ENCODE results near the gene ARHGEF4. TPM values are rescaled to one million over a fixed set of nuclear protein-coding genes. Genes with fewer than 3 reads are reported as not detected.

The ARHGEF4 gene
- total RNA-seq, 1 experiment from 2014 or later = 21.8 TPM

DNA sequence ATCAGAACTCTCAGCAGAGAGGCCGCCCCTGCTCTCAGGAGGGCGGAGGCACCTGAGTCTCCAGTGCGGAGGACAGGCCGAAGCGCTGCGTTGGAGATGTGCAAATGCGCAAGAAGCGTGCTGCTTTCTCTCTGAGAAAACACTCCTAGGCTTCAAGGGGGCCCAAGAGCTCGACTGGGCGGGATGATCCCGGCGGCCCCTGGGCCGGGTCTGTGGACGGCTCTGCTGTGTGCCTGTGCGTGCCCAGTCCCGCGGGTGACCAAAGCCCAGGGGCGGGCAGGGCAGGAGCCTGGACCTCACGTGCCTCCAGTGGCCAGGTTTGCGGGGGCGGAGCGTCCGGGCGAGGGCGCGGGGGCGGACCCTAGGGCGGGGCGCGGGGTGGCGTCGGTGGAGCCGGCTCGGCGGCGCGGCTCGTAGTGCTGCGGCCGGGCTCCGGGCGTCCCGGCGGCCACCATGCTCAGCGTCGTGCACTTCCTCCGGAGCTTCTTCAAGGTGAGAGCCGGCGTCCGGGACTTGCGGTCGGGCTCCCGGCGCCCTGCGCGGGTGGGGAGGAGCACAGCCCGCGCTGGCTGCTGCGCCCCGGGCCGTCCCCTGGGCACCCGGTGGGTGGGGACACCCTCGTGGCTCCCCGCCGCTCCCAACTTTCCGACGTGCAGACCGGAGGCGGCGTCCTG, at the start of gene ARHGEF4 (continued):
- TF ChIP-seq ATF1 (CRISPR knock-in tag; IDR thresholded peaks at IDR 0.05) (no peak), ZNF263 (CRISPR knock-in tag; IDR thresholded peaks at IDR 0.05; ENCODE audit: low read depth) (no peak), ZBTB21 (CRISPR knock-in tag; IDR thresholded peaks at IDR 0.05; ENCODE audit: borderline replicate concordance) (peak; percentile 25; the same call in 1 of the 2 replicates), IRF2 (CRISPR knock-in tag; IDR thresholded peaks at IDR 0.05; ENCODE audit: borderline replicate concordance, low read depth) (no peak), ESRRA (CRISPR knock-in tag; IDR thresholded peaks at IDR 0.05; ENCODE audit: borderline replicate concordance) (0 out of 2 replicates have a peak, but pooled peaks have one; percentile 25), FOXP1 (CRISPR knock-in tag; IDR thresholded peaks at IDR 0.05; ENCODE audit: borderline replicate concordance) (peak; percentile 56; the same call in 1 of the 2 replicates), ZNF671 (CRISPR knock-in tag; IDR thresholded peaks at IDR 0.05) (no peak), TP53 (CRISPR knock-in tag; IDR thresholded peaks at IDR 0.05) (peak; percentile 51; the same call in 1 of the 2 replicates)

DNA sequence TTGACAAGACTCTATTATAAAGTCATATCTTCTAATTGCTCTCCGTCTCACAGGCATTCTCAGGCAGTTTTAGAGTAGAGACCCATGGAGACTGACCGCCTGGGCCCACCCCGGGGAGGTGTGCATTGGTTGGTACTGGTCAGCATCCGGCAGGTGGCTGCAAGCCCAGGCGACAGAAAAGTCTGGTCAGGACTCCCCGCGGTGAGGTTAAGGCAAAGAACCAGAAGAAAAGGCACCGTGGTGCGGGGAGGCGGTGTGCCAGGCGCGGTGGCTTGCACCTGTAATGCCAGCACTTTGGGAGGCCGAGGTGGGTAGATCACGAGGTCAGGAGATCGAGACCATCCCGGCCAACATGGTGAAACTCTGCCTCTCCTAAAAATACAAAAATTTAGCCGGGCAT, 48.9 kb upstream of the ARHGEF4 start:
- DNase-seq (ENCODE audit: low spot score) = no peak
- no peak overlapping the region for H3K4me3 Mint-ChIP-seq
- no peaks in the 10 kb centered on the region for H3K36me3 Mint-ChIP-seq
- H3K4me1 Mint-ChIP-seq = no peaks in the 10 kb centered on the region
- H3K27ac Mint-ChIP-seq = no peak overlapping the region
- ChIA-PET POLR2A (no interaction called here), CTCF (no interaction called here)
- no peak for ATAC-seq
- no peaks in the 10 kb centered on the region; the same call in 1 of the 2 replicates for H3K27me3 Mint-ChIP-seq (ENCODE audit: low read depth)
- TF ChIP-seq, protein P1, sequence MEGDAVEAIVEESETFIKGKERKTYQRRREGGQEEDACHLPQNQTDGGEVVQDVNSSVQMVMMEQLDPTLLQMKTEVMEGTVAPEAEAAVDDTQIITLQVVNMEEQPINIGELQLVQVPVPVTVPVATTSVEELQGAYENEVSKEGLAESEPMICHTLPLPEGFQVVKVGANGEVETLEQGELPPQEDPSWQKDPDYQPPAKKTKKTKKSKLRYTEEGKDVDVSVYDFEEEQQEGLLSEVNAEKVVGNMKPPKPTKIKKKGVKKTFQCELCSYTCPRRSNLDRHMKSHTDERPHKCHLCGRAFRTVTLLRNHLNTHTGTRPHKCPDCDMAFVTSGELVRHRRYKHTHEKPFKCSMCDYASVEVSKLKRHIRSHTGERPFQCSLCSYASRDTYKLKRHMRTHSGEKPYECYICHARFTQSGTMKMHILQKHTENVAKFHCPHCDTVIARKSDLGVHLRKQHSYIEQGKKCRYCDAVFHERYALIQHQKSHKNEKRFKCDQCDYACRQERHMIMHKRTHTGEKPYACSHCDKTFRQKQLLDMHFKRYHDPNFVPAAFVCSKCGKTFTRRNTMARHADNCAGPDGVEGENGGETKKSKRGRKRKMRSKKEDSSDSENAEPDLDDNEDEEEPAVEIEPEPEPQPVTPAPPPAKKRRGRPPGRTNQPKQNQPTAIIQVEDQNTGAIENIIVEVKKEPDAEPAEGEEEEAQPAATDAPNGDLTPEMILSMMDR (IDR thresholded peaks at IDR 0.05) = no peak
- TF ChIP-seq, protein P2, sequence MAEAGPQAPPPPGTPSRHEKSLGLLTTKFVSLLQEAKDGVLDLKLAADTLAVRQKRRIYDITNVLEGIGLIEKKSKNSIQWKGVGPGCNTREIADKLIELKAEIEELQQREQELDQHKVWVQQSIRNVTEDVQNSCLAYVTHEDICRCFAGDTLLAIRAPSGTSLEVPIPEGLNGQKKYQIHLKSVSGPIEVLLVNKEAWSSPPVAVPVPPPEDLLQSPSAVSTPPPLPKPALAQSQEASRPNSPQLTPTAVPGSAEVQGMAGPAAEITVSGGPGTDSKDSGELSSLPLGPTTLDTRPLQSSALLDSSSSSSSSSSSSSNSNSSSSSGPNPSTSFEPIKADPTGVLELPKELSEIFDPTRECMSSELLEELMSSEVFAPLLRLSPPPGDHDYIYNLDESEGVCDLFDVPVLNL (CRISPR knock-in tag; IDR thresholded peaks at IDR 0.05; ENCODE audit: borderline replicate concordance, low read depth) = no peak
- H3K9me3 Mint-ChIP-seq = peaks cover 10% of the 10 kb centered on the region

DNA sequence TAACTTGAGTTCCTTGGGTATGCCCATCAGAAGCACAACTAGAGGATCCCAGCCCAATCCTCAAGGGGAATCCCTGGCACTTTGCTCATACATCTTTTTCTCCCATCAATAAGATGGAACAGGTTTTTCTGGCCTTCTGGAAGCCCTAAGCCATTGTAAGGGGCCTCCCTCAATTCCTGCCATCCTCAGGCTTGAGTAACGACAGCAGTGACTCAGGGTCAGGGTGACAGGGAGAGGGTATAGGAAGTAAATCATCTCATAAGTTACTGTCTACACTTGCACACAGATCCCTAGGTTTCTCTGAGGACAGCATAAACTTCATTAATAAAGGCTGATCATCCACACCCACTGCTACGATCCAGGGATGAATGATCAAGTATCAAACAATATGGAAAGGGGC, 46.4 kb upstream of the ARHGEF4 start:
- no peaks in the 10 kb centered on the region for H3K4me1 Mint-ChIP-seq
- no peak for TF ChIP-seq SOX15 (CRISPR knock-in tag; IDR thresholded peaks at IDR 0.05)
- TF ChIP-seq, protein P3, sequence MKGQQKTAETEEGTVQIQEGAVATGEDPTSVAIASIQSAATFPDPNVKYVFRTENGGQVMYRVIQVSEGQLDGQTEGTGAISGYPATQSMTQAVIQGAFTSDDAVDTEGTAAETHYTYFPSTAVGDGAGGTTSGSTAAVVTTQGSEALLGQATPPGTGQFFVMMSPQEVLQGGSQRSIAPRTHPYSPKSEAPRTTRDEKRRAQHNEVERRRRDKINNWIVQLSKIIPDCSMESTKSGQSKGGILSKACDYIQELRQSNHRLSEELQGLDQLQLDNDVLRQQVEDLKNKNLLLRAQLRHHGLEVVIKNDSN (CRISPR knock-in tag; IDR thresholded peaks at IDR 0.05) = no peak
- TF ChIP-seq, protein P4, sequence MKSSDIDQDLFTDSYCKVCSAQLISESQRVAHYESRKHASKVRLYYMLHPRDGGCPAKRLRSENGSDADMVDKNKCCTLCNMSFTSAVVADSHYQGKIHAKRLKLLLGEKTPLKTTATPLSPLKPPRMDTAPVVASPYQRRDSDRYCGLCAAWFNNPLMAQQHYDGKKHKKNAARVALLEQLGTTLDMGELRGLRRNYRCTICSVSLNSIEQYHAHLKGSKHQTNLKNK (CRISPR knock-in tag; IDR thresholded peaks at IDR 0.05) = no peak
- TF ChIP-seq ZBTB21 (CRISPR knock-in tag; IDR thresholded peaks at IDR 0.05; ENCODE audit: borderline replicate concordance) = no peak
- TF ChIP-seq MXD4 (CRISPR knock-in tag; IDR thresholded peaks at IDR 0.05; ENCODE audit: borderline replicate concordance) = no peak
- POLR2A ChIA-PET = no interaction called here
- no peaks in the 10 kb centered on the region for H3K9me3 Mint-ChIP-seq
- ATAC-seq (no peak), DNase-seq (ENCODE audit: low spot score) (no peak)
- CTCF ChIA-PET = interaction anchor here (1.3 kb wide), 1 partner anchor 174 kb away, joined by 3 read pairs; no protein-coding TSS in a partner anchor
- no peak overlapping the region for H3K27ac Mint-ChIP-seq
- H3K27me3 Mint-ChIP-seq (ENCODE audit: low read depth) = no peaks in the 10 kb centered on the region; the same call in 1 of the 2 replicates
- no peaks in the 10 kb centered on the region for H3K36me3 Mint-ChIP-seq
- H3K4me3 Mint-ChIP-seq = no peak overlapping the region

DNA sequence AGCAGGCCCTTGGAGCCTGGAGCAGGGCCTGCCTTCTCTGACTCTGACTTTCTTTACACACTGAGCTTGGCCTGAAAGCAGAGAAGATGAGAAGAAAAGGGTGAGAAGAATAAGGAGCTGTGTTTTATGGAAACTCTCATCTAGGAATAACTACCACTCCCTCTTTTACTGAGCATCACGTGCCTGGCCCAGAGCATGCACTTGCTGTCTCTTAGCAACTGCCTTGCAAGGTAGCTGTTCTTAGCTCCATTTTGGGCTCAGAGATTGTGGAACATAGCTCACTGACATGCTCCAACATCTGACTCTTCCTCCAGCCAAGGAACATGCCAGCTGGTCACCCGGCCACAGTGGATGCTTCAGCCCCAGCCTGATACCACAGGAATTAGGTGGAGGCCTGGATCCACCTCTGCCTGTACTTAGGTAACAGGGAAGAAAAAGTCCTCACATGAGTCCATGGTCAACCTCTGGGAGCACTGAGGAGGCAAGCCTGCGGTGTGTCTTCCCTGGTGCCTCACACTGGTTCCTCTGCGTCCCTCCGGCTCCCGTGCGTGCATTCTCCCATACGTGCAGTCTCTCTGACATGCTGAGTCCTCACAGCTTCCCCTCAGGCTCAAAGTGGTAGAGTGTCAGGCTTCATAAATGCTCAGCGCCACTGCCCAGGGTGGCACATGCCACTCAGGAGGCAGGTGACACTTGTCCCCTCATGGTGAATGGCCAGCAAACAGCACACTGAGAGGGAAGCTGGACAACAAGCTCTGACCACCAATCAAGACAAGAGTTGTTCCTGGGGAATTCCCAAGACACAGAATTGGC, 45.7 kb upstream of the ARHGEF4 start:
- ChIA-PET POLR2A (no interaction called here), CTCF (interaction anchor here (0.8 kb wide), 1 partner anchor 82 kb away, joined by 3 read pairs; no protein-coding TSS in a partner anchor)
- DNase-seq (ENCODE audit: low spot score) = no peak
- H3K27ac Mint-ChIP-seq = no peak overlapping the region
- H3K27me3 Mint-ChIP-seq (ENCODE audit: low read depth) = no peaks in the 10 kb centered on the region; the same call in 1 of the 2 replicates
- H3K4me1 Mint-ChIP-seq = peaks cover 2% of the 10 kb centered on the region; the same call in 1 of the 2 replicates
- no peak overlapping the region for H3K4me3 Mint-ChIP-seq
- no peaks in the 10 kb centered on the region for H3K9me3 Mint-ChIP-seq
- no peak for ATAC-seq
- no peaks in the 10 kb centered on the region for H3K36me3 Mint-ChIP-seq
- no peak for TF ChIP-seq GABPB1 (CRISPR knock-in tag; IDR thresholded peaks at IDR 0.05)
- no peak for TF ChIP-seq TEAD1 (CRISPR knock-in tag; IDR thresholded peaks at IDR 0.05)
- TF ChIP-seq KAT7 (CRISPR knock-in tag; IDR thresholded peaks at IDR 0.05; ENCODE audit: borderline replicate concordance) = no peak
- TF ChIP-seq, protein P5, sequence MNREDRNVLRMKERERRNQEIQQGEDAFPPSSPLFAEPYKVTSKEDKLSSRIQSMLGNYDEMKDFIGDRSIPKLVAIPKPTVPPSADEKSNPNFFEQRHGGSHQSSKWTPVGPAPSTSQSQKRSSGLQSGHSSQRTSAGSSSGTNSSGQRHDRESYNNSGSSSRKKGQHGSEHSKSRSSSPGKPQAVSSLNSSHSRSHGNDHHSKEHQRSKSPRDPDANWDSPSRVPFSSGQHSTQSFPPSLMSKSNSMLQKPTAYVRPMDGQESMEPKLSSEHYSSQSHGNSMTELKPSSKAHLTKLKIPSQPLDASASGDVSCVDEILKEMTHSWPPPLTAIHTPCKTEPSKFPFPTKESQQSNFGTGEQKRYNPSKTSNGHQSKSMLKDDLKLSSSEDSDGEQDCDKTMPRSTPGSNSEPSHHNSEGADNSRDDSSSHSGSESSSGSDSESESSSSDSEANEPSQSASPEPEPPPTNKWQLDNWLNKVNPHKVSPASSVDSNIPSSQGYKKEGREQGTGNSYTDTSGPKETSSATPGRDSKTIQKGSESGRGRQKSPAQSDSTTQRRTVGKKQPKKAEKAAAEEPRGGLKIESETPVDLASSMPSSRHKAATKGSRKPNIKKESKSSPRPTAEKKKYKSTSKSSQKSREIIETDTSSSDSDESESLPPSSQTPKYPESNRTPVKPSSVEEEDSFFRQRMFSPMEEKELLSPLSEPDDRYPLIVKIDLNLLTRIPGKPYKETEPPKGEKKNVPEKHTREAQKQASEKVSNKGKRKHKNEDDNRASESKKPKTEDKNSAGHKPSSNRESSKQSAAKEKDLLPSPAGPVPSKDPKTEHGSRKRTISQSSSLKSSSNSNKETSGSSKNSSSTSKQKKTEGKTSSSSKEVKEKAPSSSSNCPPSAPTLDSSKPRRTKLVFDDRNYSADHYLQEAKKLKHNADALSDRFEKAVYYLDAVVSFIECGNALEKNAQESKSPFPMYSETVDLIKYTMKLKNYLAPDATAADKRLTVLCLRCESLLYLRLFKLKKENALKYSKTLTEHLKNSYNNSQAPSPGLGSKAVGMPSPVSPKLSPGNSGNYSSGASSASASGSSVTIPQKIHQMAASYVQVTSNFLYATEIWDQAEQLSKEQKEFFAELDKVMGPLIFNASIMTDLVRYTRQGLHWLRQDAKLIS (CRISPR knock-in tag; IDR thresholded peaks at IDR 0.05; ENCODE audit: borderline replicate concordance) = no peak
- TF ChIP-seq, protein P3 (CRISPR knock-in tag; IDR thresholded peaks at IDR 0.05) = no peak
